Heart right ventricle (tissue), 16 donors: ENCODE results near the gene HYAL3. TPM values are rescaled to one million over a fixed set of nuclear protein-coding genes. Genes with fewer than 3 reads are reported as not detected.

Source experiments
- ATAC-seq, 8 donors: fragments of 200-7000 bp; cut with Tn5 transposase; one replicate each; pipeline ENCODE4 v1.9.1; 2020; ENCODE audit warnings: mild to moderate bottlenecking in 8 of 8, moderate library complexity in 8 of 8, moderate number of reproducible peaks in 1 of 8
- DNase-seq, 2 donors: peaks; one replicate each; pipeline ENCODE4 v3.0.0-alpha.2; 2020
- H3K27ac ChIP-seq, 10 donors: fragments of 200-600 bp; sonication (generic) in 2 of 10; one replicate each; pipeline versions ENCODE4 v1.5.0 to v1.8.0; 2020 to 2022; ENCODE audit warnings: mild to moderate bottlenecking in 3 of 10
- H3K27me3 ChIP-seq, 7 donors: fragments of 200-600 bp; one replicate each; pipeline ENCODE4 v1.8.0; 2021 to 2022; ENCODE audit warnings: mild to moderate bottlenecking in 2 of 7
- H3K36me3 ChIP-seq, 9 donors: fragments of 200-600 bp; sonication (generic) in 1 of 9; one replicate each; pipeline versions ENCODE4 v1.5.0 to v1.8.0; 2020 to 2022; ENCODE audit warnings: mild to moderate bottlenecking in 2 of 9
- H3K4me1 ChIP-seq, 9 donors: fragments of 200-600 bp; sonication (generic) in 1 of 9; one replicate each; pipeline versions ENCODE4 v1.5.0 to v1.8.0; 2020 to 2022; ENCODE audit warnings: mild to moderate bottlenecking in 4 of 9
- H3K4me3 ChIP-seq, 10 donors: fragments of 200-600 bp; sonication (generic) in 2 of 10; one replicate each; pipeline versions ENCODE4 v1.5.0 to v1.8.0; 2020 to 2022; ENCODE audit warnings: mild to moderate bottlenecking in 7 of 10, moderate library complexity in 2 of 10
- H3K9me3 ChIP-seq, 11 donors: fragments of 200-600 bp in 10 of 11; sonication (generic) in 2 of 11; one replicate each; pipeline versions ENCODE4 v1.5.0 to v1.8.0; 2013 to 2022; ENCODE audit warnings: mild to moderate bottlenecking in 2 of 11, control low read depth in 1 of 11, moderate library complexity in 1 of 11
- CTCF ChIP-seq, 9 donors: fragments of 200-600 bp; sonication (generic) in 2 of 9; IDR thresholded peaks; one replicate each; pipeline versions ENCODE4 v1.5.0 to v1.8.0; 2021 to 2022; ENCODE audit warnings: antibody characterized with exemption in 9 of 9, mild to moderate bottlenecking in 5 of 9, moderate library complexity in 1 of 9
- WGBS, 2 donors: extraction: QIAGEN DNeasy Blood & Tissue Kit; methylation state at CpG; one replicate each; pipeline ENCODE4 v1.1.7; 2013; ENCODE audit warnings: inconsistent platforms in 1 of 2; 5-methylcytosine and 5-hydroxymethylcytosine counted together
- intact Hi-C, 10 donors: fragments of 100-400 bp; cut with DNase I; formaldehyde crosslinking; loops; one replicate each; pipeline versions ENCODE4 v1.11.1 to v1.14.2; 2022
- polyA plus RNA-seq, 2 donors: library from polyadenylated mRNA; stranded (reverse); fragments of 200-250 nt; gene quantifications; one replicate each; pipeline ENCODE4 v1.2.3, GENCODE V29; 2013
- total RNA-seq, 10 donors: library from RNA; stranded (reverse); fragmentation: NEBNext Ultra II Directional in 3 of 10; extraction: Animal tissue kit (Norgen Biotek cat#: 25700) in 3 of 10; gene quantifications; one replicate each; pipeline versions ENCODE4 v1.2.1 to v1.2.4, GENCODE V29; 2021 to 2023
- donor health status: Arrhythmogenic right ventricular cardiomyopathy.
- donor health status: ischemic (EF 13 %, LVEDD 7.1; RV severe dilation, severe dysfunction).
- donor health status: healthy with polysubstance abuse.
- donor health status: DM: no; HTN: yes; CAD: no.
- donor health status: DM: no; HTN: no; CAD: no.
- donor health status: ischemic (EF 25% LVEDD 6.9; RV normal size, moderate dysfunction).
- donor health status: ischemic (EF 25% LVEDD 5.7; RV mildly dilated, moderate dysfunction).
- donor health status: healthy.
- donor health status: DM: yes; HTN: yes; CAD: no.
- donor health status: Ischemic cardiomyopathy.
- donor health status: ischemic (EF 35%, LVEDD 5.7; RV mildly dilated, moderate dysfunction).
- donor health status: nonischemic (EF 11% LVEDD 7.7; RV severe dilation, severe dysfunction).
- donor health status: DM: yes; HTN: yes; CAD: no.
- donor health status: PGD.
- donor health status: ischemic (EF 29% LVEDD 5.4; RV normal size, mild dysfunction).
- donor health status: nonischemic (EF 23%, LVEDD 6.1; RV moderate dilation, normal function).

Gene HYAL3
- total and polyA plus RNA-seq, 12 donors, result 0.80 to 3.0 (median 2.0) TPM

GRCh38 chr3:50268703-50269451 lies 30.3 kb downstream of the HYAL3 start, which contains the start of gene SEMA3B:
Gene SEMA3B (plus strand): TSS chr3:50269147. CDS start chr3:50269241, 94 bp downstream.
- Histone ChIP-seq H3K27ac (peak within 1 kb of the TSS in 9 of 10 donors; percentile 58 to 98 (median 94)), H3K4me3 (peak within 1 kb of the TSS in 9 of 10 donors; percentile 47 to 71 (median 63)), H3K27me3 (peaks cover 0 to 22% (median 0%) of the 10 kb centered on the region in 7 donors), H3K9me3 (no peaks in the 10 kb centered on the region), H3K36me3 (no peaks in the 10 kb centered on the region), H3K4me1 (peaks cover 20 to 77% (median 62%) of the 10 kb centered on the region in 9 donors)
- intact Hi-C loops, result loop anchor here in 1 of 10 donors (10.0 kb wide), 1 partner anchor 56 kb away; the partner anchor contains the start of genes HYAL2 and TUSC2
- TF ChIP-seq CTCF (IDR thresholded peaks at IDR 0.05), result no peak
- 36 to 42% methylated on average over 21 of the region's 21 CpGs for WGBS, 2 donors
- peak; percentile 66 to 68 for DNase-seq
- peak; percentile 3 to 67 (median 30) for ATAC-seq

- intact Hi-C loops, result loop anchor here in 1 of 10 donors (10.0 kb wide), 1 partner anchor 57 kb away; the partner anchor contains the start of genes HYAL2 and TUSC2
Measured at GRCh38 chr3:50268276-50268675, 30.9 kb downstream of the HYAL3 start.

GRCh38 chr3:50267280-50267913 lies 31.8 kb downstream of the HYAL3 start:
- H3K27ac ChIP-seq, result peak overlapping the region; percentile 81 to 98 (median 93)
- peaks cover 18 to 66% (median 54%) of the 10 kb centered on the region in 9 donors for H3K4me1 ChIP-seq
- ATAC-seq, result peak; percentile 27 to 67 (median 56)
- 10 to 11% methylated on average over 22 of the region's 22 CpGs for WGBS, 2 donors
- no peaks in the 10 kb centered on the region for H3K36me3 ChIP-seq
- intact Hi-C loops, result loop anchor here in 1 of 10 donors (10.0 kb wide), 1 partner anchor 57 kb away; the partner anchor contains the start of genes HYAL2 and TUSC2
- DNase-seq, result peak; percentile 70 to 82
- no peaks in the 10 kb centered on the region for H3K9me3 ChIP-seq
- H3K4me3 ChIP-seq, result peak overlapping the region; percentile 29 to 71 (median 61)
- peak in 1 of 9 donors; percentile 19 for TF ChIP-seq CTCF (IDR thresholded peaks at IDR 0.05)
- peaks cover 0 to 14% (median 0%) of the 10 kb centered on the region in 7 donors for H3K27me3 ChIP-seq

More at GRCh38 chr3:50268276-50268675, 30.9 kb downstream of the HYAL3 start:
- ATAC-seq, result peak in 1 of 8 donors; percentile 0
- H3K27ac ChIP-seq, result peak overlapping the region in 9 of 10 donors; percentile 58 to 98 (median 94)
- peaks cover 0 to 16% (median 0%) of the 10 kb centered on the region in 7 donors for H3K27me3 ChIP-seq
- WGBS, 2 donors, result 50 to 54% methylated on average over 3 of the region's 3 CpGs
- peak overlapping the region in 6 of 10 donors; percentile 47 to 71 (median 64) for H3K4me3 ChIP-seq
- TF ChIP-seq CTCF (IDR thresholded peaks at IDR 0.05), result no peak
- peaks cover 20 to 75% (median 57%) of the 10 kb centered on the region in 9 donors for H3K4me1 ChIP-seq
- H3K36me3 ChIP-seq, result no peaks in the 10 kb centered on the region
- H3K9me3 ChIP-seq, result no peaks in the 10 kb centered on the region
- no peak for DNase-seq

GRCh38 chr3:50266836-50267235 lies 32.4 kb downstream of the HYAL3 start:
- no peak for ATAC-seq
- H3K27me3 ChIP-seq, result peaks cover 0 to 14% (median 0%) of the 10 kb centered on the region in 7 donors
- H3K4me3 ChIP-seq, result peak overlapping the region; percentile 29 to 71 (median 61)
- no peaks in the 10 kb centered on the region for H3K9me3 ChIP-seq
- no peak for DNase-seq
- H3K36me3 ChIP-seq, result no peaks in the 10 kb centered on the region
- intact Hi-C loops, result loop anchor here in 1 of 10 donors (10.0 kb wide), 1 partner anchor 58 kb away; the partner anchor contains the start of genes HYAL2 and TUSC2
- WGBS, 2 donors, result 49 to 53% methylated on average over 7 of the region's 7 CpGs
- TF ChIP-seq CTCF (IDR thresholded peaks at IDR 0.05), result no peak
- H3K27ac ChIP-seq, result peak overlapping the region; percentile 81 to 98 (median 93)
- peaks cover 18 to 68% (median 54%) of the 10 kb centered on the region in 9 donors for H3K4me1 ChIP-seq
